Muscle layer of duodenum (tissue), 2 donors: ENCODE results near the gene C11orf58.

ENCODE experiments used
- H3K27ac ChIP-seq: one replicate; pipeline ENCODE4 v1.7.0; 2013; ENCODE audit warnings: mild to moderate bottlenecking, low read length
- H3K27me3 ChIP-seq: one replicate; pipeline ENCODE4 v1.7.0; 2013; ENCODE audit warnings: low read depth, mild to moderate bottlenecking, control low read depth, low read length
- H3K36me3 ChIP-seq, 2 donors: one replicate each; pipeline ENCODE4 v1.7.0; 2013; ENCODE audit warnings: low read length in 2 of 2, control low read depth in 1 of 2, mild to moderate bottlenecking in 1 of 2; ENCODE audit not compliant: insufficient read depth in 2 of 2, control insufficient read depth in 1 of 2
- H3K4me1 ChIP-seq, 2 donors: one replicate each; pipeline ENCODE4 v1.7.0; 2013; ENCODE audit warnings: low read length in 2 of 2, mild to moderate bottlenecking in 2 of 2, control low read depth in 1 of 2, moderate library complexity in 1 of 2; ENCODE audit not compliant: insufficient read depth in 2 of 2, control insufficient read depth in 1 of 2
- H3K4me3 ChIP-seq, 2 donors: one replicate each; pipeline ENCODE4 v1.7.0; 2013; ENCODE audit warnings: low read length in 2 of 2, low read depth in 1 of 2, mild to moderate bottlenecking in 1 of 2
- H3K9me3 ChIP-seq, 2 donors: one replicate each; pipeline ENCODE4 v1.7.0; 2013; ENCODE audit warnings: low read length in 2 of 2, control low read depth in 1 of 2, mild to moderate bottlenecking in 1 of 2; ENCODE audit not compliant: control insufficient read depth in 1 of 2
- donor health status: healthy.

C11orf58 gene

GRCh38 chr11:16794047-16794818, 55.8 kb downstream of the C11orf58 start:
- Histone ChIP-seq H3K9me3 (no peaks in the 10 kb centered on the region), H3K4me1 (peaks cover 0 to 3% of the 10 kb centered on the region in 2 donors), H3K36me3 (no peaks in the 10 kb centered on the region), H3K4me3 (no peak overlapping the region), H3K27ac (no peak overlapping the region), H3K27me3 (no peaks in the 10 kb centered on the region)

GRCh38 chr11:16795146-16795545, 56.7 kb downstream of the C11orf58 start:
- H3K27me3 ChIP-seq, result no peaks in the 10 kb centered on the region
- H3K4me1 ChIP-seq, result peaks cover 0 to 3% of the 10 kb centered on the region in 2 donors
- peak overlapping the region; percentile 73 for H3K27ac ChIP-seq
- no peaks in the 10 kb centered on the region for H3K9me3 ChIP-seq
- no peaks in the 10 kb centered on the region for H3K36me3 ChIP-seq
- H3K4me3 ChIP-seq, result no peak overlapping the region

- Histone ChIP-seq H3K27me3 (no peaks in the 10 kb centered on the region), H3K4me1 (no peaks in the 10 kb centered on the region), H3K27ac (no peak overlapping the region), H3K4me3 (no peak overlapping the region), H3K36me3 (peaks cover 0 to 4% of the 10 kb centered on the region in 2 donors), H3K9me3 (no peaks in the 10 kb centered on the region)
Observed at GRCh38 chr11:16796311-16796710, 57.9 kb downstream of the C11orf58 start.

- Histone ChIP-seq H3K36me3 (peaks cover 0 to 4% of the 10 kb centered on the region in 2 donors), H3K27ac (no peak overlapping the region), H3K27me3 (no peaks in the 10 kb centered on the region), H3K4me1 (no peaks in the 10 kb centered on the region), H3K9me3 (no peaks in the 10 kb centered on the region), H3K4me3 (no peak overlapping the region)
Observed at GRCh38 chr11:16797776-16798175, 59.3 kb downstream of the C11orf58 start.

- no peak overlapping the region for H3K4me3 ChIP-seq
- H3K9me3 ChIP-seq, result no peaks in the 10 kb centered on the region
- no peak overlapping the region for H3K27ac ChIP-seq
- no peaks in the 10 kb centered on the region for H3K27me3 ChIP-seq
- H3K4me1 ChIP-seq, result peaks cover 0 to 5% of the 10 kb centered on the region in 2 donors
- peaks cover 0 to 4% of the 10 kb centered on the region in 2 donors for H3K36me3 ChIP-seq
Observed at GRCh38 chr11:16799221-16799620, 60.8 kb downstream of the C11orf58 start.

GRCh38 chr11:16799890-16800289, 61.4 kb downstream of the C11orf58 start:
- no peak overlapping the region for H3K27ac ChIP-seq
- H3K36me3 ChIP-seq, result peaks cover 0 to 4% of the 10 kb centered on the region in 2 donors
- no peak overlapping the region for H3K4me3 ChIP-seq

GRCh38 chr11:16800382-16800781, 61.9 kb downstream of the C11orf58 start:
- Histone ChIP-seq H3K27me3 (no peaks in the 10 kb centered on the region), H3K9me3 (no peaks in the 10 kb centered on the region), H3K4me3 (no peak overlapping the region), H3K4me1 (peaks cover 5 to 12% of the 10 kb centered on the region in 2 donors), H3K36me3 (peaks cover 0 to 4% of the 10 kb centered on the region in 2 donors), H3K27ac (no peak overlapping the region)

More at GRCh38 chr11:16799890-16800289, 61.4 kb downstream of the C11orf58 start:
- Histone ChIP-seq H3K27me3 (no peaks in the 10 kb centered on the region), H3K4me1 (peaks cover 4 to 12% of the 10 kb centered on the region in 2 donors), H3K9me3 (no peaks in the 10 kb centered on the region)

GRCh38 chr11:16801288-16801980, 63.0 kb downstream of the C11orf58 start:
- no peak overlapping the region for H3K4me3 ChIP-seq
- no peak overlapping the region for H3K27ac ChIP-seq
- no peaks in the 10 kb centered on the region for H3K27me3 ChIP-seq
- peaks cover 0 to 4% of the 10 kb centered on the region in 2 donors for H3K36me3 ChIP-seq
- no peaks in the 10 kb centered on the region for H3K9me3 ChIP-seq
- peaks cover 5 to 13% of the 10 kb centered on the region in 2 donors for H3K4me1 ChIP-seq

- no peak overlapping the region for H3K4me3 ChIP-seq
- H3K4me1 ChIP-seq, result peaks cover 15 to 19% of the 10 kb centered on the region in 2 donors
- no peaks in the 10 kb centered on the region for H3K9me3 ChIP-seq
- no peak overlapping the region for H3K27ac ChIP-seq
- peaks cover 0 to 4% of the 10 kb centered on the region in 2 donors for H3K36me3 ChIP-seq
- no peaks in the 10 kb centered on the region for H3K27me3 ChIP-seq
Observed at GRCh38 chr11:16804104-16804947, 65.9 kb downstream of the C11orf58 start.

GRCh38 chr11:16805938-16806337, 67.5 kb downstream of the C11orf58 start:
- Histone ChIP-seq H3K27ac (no peak overlapping the region), H3K4me1 (peaks cover 15 to 19% of the 10 kb centered on the region in 2 donors), H3K27me3 (no peaks in the 10 kb centered on the region), H3K4me3 (no peak overlapping the region), H3K9me3 (no peaks in the 10 kb centered on the region), H3K36me3 (peaks cover 0 to 3% of the 10 kb centered on the region in 2 donors)

- H3K9me3 ChIP-seq, result no peaks in the 10 kb centered on the region
- peaks cover 15 to 19% of the 10 kb centered on the region in 2 donors for H3K4me1 ChIP-seq
- H3K36me3 ChIP-seq, result no peaks in the 10 kb centered on the region
- H3K27me3 ChIP-seq, result no peaks in the 10 kb centered on the region
- H3K27ac ChIP-seq, result no peak overlapping the region
- H3K4me3 ChIP-seq, result no peak overlapping the region
Observed at GRCh38 chr11:16806791-16807190, 68.3 kb downstream of the C11orf58 start.
